Measurements from ENCODE around the gene RAPGEF1. TPM values are rescaled to one million over a fixed set of nuclear protein-coding genes. Genes with fewer than 3 reads are reported as not detected.

RAPGEF1 gene
- total and polyA plus RNA-seq, 10 donors = 16.9 to 137 (median 104) TPM

GRCh38 chr9:131774636-131775035, 34.8 kb upstream of the RAPGEF1 start:
- H3K27me3 ChIP-seq (replicated peaks in 1 of 7) = peaks cover 0 to 69% (median 5%) of the 10 kb centered on the region in 7 donors
- TF ChIP-seq POLR2A (IDR thresholded peaks at IDR 0.05) (no peak), POLR2AphosphoS5 (IDR thresholded peaks at IDR 0.05) (no peak), CTCF (IDR thresholded peaks at IDR 0.05 in 8 of 11, conservative IDR thresholded peaks at IDR 0.05 in 3 of 11) (no peak)
- WGBS, 5 donors = 84 to 100% (median 88%) methylated on average over 1 to 6 of the region's 6 CpGs

GRCh38 chr9:131773911-131774379, 34.1 kb upstream of the RAPGEF1 start:
- intact Hi-C loops (cut with DNase I; ENCODE audit: low total_unique reads) = no loop called here
- WGBS, 5 donors = 14 to 53% (median 28%) methylated on average over 4 to 6 of the region's 6 CpGs
- no peak for DNase-seq
- Histone ChIP-seq H3K9me3 (no peaks in the 10 kb centered on the region), H3K36me3 (no peaks in the 10 kb centered on the region), H3K4me1 (no peaks in the 10 kb centered on the region), H3K4me3 (no peak overlapping the region), H3K27me3 (replicated peaks in 1 of 7) (peaks cover 0 to 69% (median 5%) of the 10 kb centered on the region in 7 donors), H3K27ac (no peak overlapping the region)
- TF ChIP-seq POLR2AphosphoS5 (IDR thresholded peaks at IDR 0.05) = no peak
- TF ChIP-seq CTCF (IDR thresholded peaks at IDR 0.05 in 8 of 11, conservative IDR thresholded peaks at IDR 0.05 in 3 of 11) = no peak
- TF ChIP-seq POLR2A (IDR thresholded peaks at IDR 0.05) = no peak

More at GRCh38 chr9:131774636-131775035, 34.8 kb upstream of the RAPGEF1 start:
- Histone ChIP-seq H3K4me1 (no peaks in the 10 kb centered on the region), H3K36me3 (no peaks in the 10 kb centered on the region), H3K27ac (no peak overlapping the region), H3K9me3 (no peaks in the 10 kb centered on the region), H3K4me3 (no peak overlapping the region)
- intact Hi-C loops (cut with DNase I; ENCODE audit: low total_unique reads) = no loop called here
- no peak for DNase-seq

DNA sequence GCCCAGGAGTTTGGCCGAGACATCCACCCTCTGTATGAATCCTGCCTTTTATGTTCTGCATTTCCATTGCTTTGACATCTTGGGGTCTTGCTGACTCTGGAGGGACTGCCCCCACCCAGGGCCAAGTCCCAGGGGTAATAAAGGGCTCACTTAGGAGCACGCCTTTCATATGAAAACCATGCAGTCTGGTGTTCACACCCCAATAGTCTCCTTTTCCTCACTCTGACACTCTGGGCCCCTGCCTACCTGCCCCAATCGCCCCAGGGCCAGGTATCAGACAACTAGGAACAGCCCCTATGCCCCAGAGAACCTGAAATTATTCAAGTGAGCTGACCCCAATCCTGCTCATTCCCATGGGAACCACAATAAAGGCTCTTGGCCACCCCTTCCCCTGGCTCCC, 33.1 kb upstream of the RAPGEF1 start:
- TF ChIP-seq POLR2AphosphoS5 (IDR thresholded peaks at IDR 0.05) = no peak
- TF ChIP-seq CTCF (IDR thresholded peaks at IDR 0.05 in 8 of 11, conservative IDR thresholded peaks at IDR 0.05 in 3 of 11) = no peak
- TF ChIP-seq POLR2A (IDR thresholded peaks at IDR 0.05) = no peak
- 61 to 79% (median 72%) methylated on average over 3 of the region's 3 CpGs for WGBS, 5 donors
- H3K36me3 ChIP-seq = no peaks in the 10 kb centered on the region
- peaks cover 0 to 63% (median 5%) of the 10 kb centered on the region in 7 donors for H3K27me3 ChIP-seq (replicated peaks in 1 of 7)
- no peak overlapping the region for H3K27ac ChIP-seq
- no peaks in the 10 kb centered on the region for H3K4me1 ChIP-seq
- no peak overlapping the region for H3K4me3 ChIP-seq
- DNase-seq = no peak
- no peaks in the 10 kb centered on the region for H3K9me3 ChIP-seq
- intact Hi-C loops (cut with DNase I; ENCODE audit: low total_unique reads) = no loop called here

- peaks cover 0 to 63% (median 5%) of the 10 kb centered on the region in 7 donors for H3K27me3 ChIP-seq (replicated peaks in 1 of 7)
- 76 to 85% (median 80%) methylated on average over 3 of the region's 3 CpGs for WGBS, 5 donors
- intact Hi-C loops (cut with DNase I; ENCODE audit: low total_unique reads) = no loop called here
- H3K4me3 ChIP-seq = no peak overlapping the region
- no peak for DNase-seq
- H3K4me1 ChIP-seq = no peaks in the 10 kb centered on the region
- no peaks in the 10 kb centered on the region for H3K9me3 ChIP-seq
- no peak overlapping the region for H3K27ac ChIP-seq
- no peaks in the 10 kb centered on the region for H3K36me3 ChIP-seq
- TF ChIP-seq CTCF (IDR thresholded peaks at IDR 0.05 in 8 of 11, conservative IDR thresholded peaks at IDR 0.05 in 3 of 11) (no peak), POLR2A (IDR thresholded peaks at IDR 0.05) (no peak), POLR2AphosphoS5 (IDR thresholded peaks at IDR 0.05) (no peak)
Observed at GRCh38 chr9:131771646-131772045, 31.8 kb upstream of the RAPGEF1 start.

All from spleen (tissue), 11 donors.